Bronchial epithelial cell (primary cell): Measurements from ENCODE around the gene ADCY9. TPM values are rescaled to one million over a fixed set of nuclear protein-coding genes. Genes with fewer than 3 reads are reported as not detected.

Experiments
- DNase-seq: peaks from one replicate; pipeline ENCODE4 v3.0.0-alpha.2; 2010; ENCODE audit warnings: low read depth
- FAIRE-seq: peaks from 2 replicates; lab custom pipeline; 2011; peaks lifted over from hg19 to GRCh38; lab: Jason Lieb, UNC
- H3K27me3 ChIP-seq: 2 replicates; pipeline ENCODE4 v1.5.1; 2011; ENCODE audit warnings: low read length; ENCODE audit not compliant: control insufficient read depth, insufficient read depth
- H3K36me3 ChIP-seq: 2 replicates; pipeline ENCODE4 v1.5.1; 2011; ENCODE audit warnings: low read length; ENCODE audit not compliant: control insufficient read depth, insufficient read depth
- H3K4me3 ChIP-seq: 2 replicates; pipeline ENCODE4 v1.5.1; 2011; ENCODE audit warnings: mild to moderate bottlenecking, low read depth, low read length, control low read depth
- CTCF ChIP-seq: IDR thresholded peaks from 2 replicates; pipeline ENCODE4 v1.5.1; 2011; ENCODE audit warnings: mild to moderate bottlenecking, moderate library complexity, low read length, control low read depth, inconsistent platforms; ENCODE audit not compliant: insufficient read depth, severe bottlenecking
- total RNA-seq: library from RNA; depleted of rRNA; stranded (reverse); fragments of >200 nt; gene quantifications from 2 replicates; pipeline ENCODE4 v1.2.1, GENCODE V29; 2014

The ADCY9 gene
- total RNA-seq, 1 donor from 2014 or later, result 11.3 TPM

GRCh38 chr16:3984111-3985060 is 131.9 kb downstream of the ADCY9 start:
- Histone ChIP-seq H3K4me3 (no peak overlapping the region), H3K36me3 (peaks cover 6% of the 10 kb centered on the region), H3K27me3 (no peaks in the 10 kb centered on the region)
- no peak for TF ChIP-seq CTCF
- FAIRE-seq (peak; percentile 23), DNase-seq (no peak)

GRCh38 chr16:3983081-3983520 is 133.1 kb downstream of the ADCY9 start:
- H3K36me3 ChIP-seq, result peaks cover 7% of the 10 kb centered on the region
- DNase-seq (peak; percentile 62), FAIRE-seq (no peak)
- TF ChIP-seq CTCF, result peak; percentile 97
- H3K4me3 ChIP-seq, result no peak overlapping the region
- H3K27me3 ChIP-seq, result no peaks in the 10 kb centered on the region

- DNase-seq, result no peak
- no peak for FAIRE-seq
- no peak for TF ChIP-seq CTCF
- H3K36me3 ChIP-seq, result peaks cover 7% of the 10 kb centered on the region
- no peak overlapping the region for H3K4me3 ChIP-seq
- H3K27me3 ChIP-seq, result no peaks in the 10 kb centered on the region
Measured at GRCh38 chr16:3982216-3982615, 134.0 kb downstream of the ADCY9 start.

- no peak for FAIRE-seq
Measured at GRCh38 chr16:3980253-3981111, 135.8 kb downstream of the ADCY9 start.

GRCh38 chr16:3979518-3979917 is 136.7 kb downstream of the ADCY9 start:
- no peak for TF ChIP-seq CTCF
- H3K4me3 ChIP-seq, result no peak overlapping the region
- no peak for FAIRE-seq
- H3K36me3 ChIP-seq, result peaks cover 8% of the 10 kb centered on the region
- no peak for DNase-seq
- no peaks in the 10 kb centered on the region for H3K27me3 ChIP-seq

More at GRCh38 chr16:3980253-3981111, 135.8 kb downstream of the ADCY9 start:
- Histone ChIP-seq H3K27me3 (no peaks in the 10 kb centered on the region), H3K4me3 (no peak overlapping the region), H3K36me3 (peaks cover 7% of the 10 kb centered on the region)
- no peak for DNase-seq
- TF ChIP-seq CTCF, result no peak
